RWPE1 (cell line): ENCODE data around the gene RHOT2.

Experiments used
- CTCF ChIA-PET: fragments of 350-600 bp; sonication (Branson Sonifier 250); formaldehyde crosslinking; extraction: SDS; loops from one replicate; lab custom pipeline; 2021; lab: Yijun Ruan, JAX
- POLR2A ChIA-PET: fragments of 400-600 bp; formaldehyde crosslinking; extraction: SDS; loops from one replicate; lab custom pipeline; 2020; ENCODE audit warnings: antibody characterized with exemption; ENCODE audit not compliant: low non-redundant PET; lab: Yijun Ruan, JAX
- DNase-seq: peaks from one replicate; pipeline ENCODE4 v3.0.0; 2012; ENCODE audit warnings: low spot score
- H3K27ac ChIP-seq: fragments of 450-650 bp; 2 replicates; pipeline ENCODE4 v1.5.1; 2017
- CTCF ChIP-seq: fragments of 450-650 bp; conservative IDR thresholded peaks from 2 replicates; pipeline ENCODE4 v1.5.1; 2017; ENCODE audit warnings: low read depth, mild to moderate bottlenecking

Gene RHOT2

GRCh38 chr16:641326-642188 lies 26.4 kb upstream of the RHOT2 start, which contains the start of gene MCRIP2:
TSS of gene MCRIP2 (plus strand) at chr16:641828. CDS start at chr16:641992, 164 bp downstream.
- ChIA-PET CTCF (interaction anchor here (0.5 to 0.6 kb wide), 2 partner anchors 42 to 108 kb away, joined by 3 read pairs; partner anchors contain the start of gene JMJD8), POLR2A (no interaction called here)
- peak; percentile 72 for DNase-seq
- peak within 1 kb of the TSS; percentile 89 for H3K27ac ChIP-seq
- TF ChIP-seq CTCF, result no peak

GRCh38 chr16:642189-643049 lies 25.5 kb upstream of the RHOT2 start:
- H3K27ac ChIP-seq, result peak overlapping the region; percentile 89
- TF ChIP-seq CTCF, result no peak
- CTCF ChIA-PET, result interaction anchor here (0.5 to 1.2 kb wide), 3 partner anchors 22 to 87 kb away, joined by 3 to 8 read pairs (median 3); partner anchors contain the start of gene JMJD8

GRCh38 chr16:643050-643368 lies 24.9 kb upstream of the RHOT2 start:
- ChIA-PET CTCF (interaction anchor here (0.5 to 1.2 kb wide), 3 partner anchors 21 to 87 kb away, joined by 3 to 13 read pairs (median 8); no protein-coding TSS in a partner anchor), POLR2A (interaction anchor here (0.8 kb wide), 1 partner anchor 56 kb away, joined by 3 read pairs; no protein-coding TSS in a partner anchor)

More at GRCh38 chr16:642189-643049, 25.5 kb upstream of the RHOT2 start:
- DNase-seq, result no peak
- POLR2A ChIA-PET, result interaction anchor here (0.8 kb wide), 1 partner anchor 56 kb away, joined by 3 read pairs; no protein-coding TSS in a partner anchor

GRCh38 chr16:644556-644955 lies 23.4 kb upstream of the RHOT2 start:
- no peak for DNase-seq
- peak overlapping the region; percentile 89 for H3K27ac ChIP-seq
- ChIA-PET CTCF (interaction anchor here (0.7 kb wide), 1 partner anchor 63 kb away, joined by 7 read pairs; no protein-coding TSS in a partner anchor), POLR2A (no interaction called here)
- no peak for TF ChIP-seq CTCF

More at GRCh38 chr16:643050-643368, 24.9 kb upstream of the RHOT2 start:
- no peak for TF ChIP-seq CTCF
- DNase-seq, result no peak
- peak overlapping the region; percentile 89 for H3K27ac ChIP-seq

- DNase-seq, result no peak
- CTCF ChIA-PET, result no interaction called here
- no peak for TF ChIP-seq CTCF
- POLR2A ChIA-PET, result no interaction called here
- H3K27ac ChIP-seq, result peak overlapping the region; percentile 89
These were observed 21.9 kb upstream of the RHOT2 start for GRCh38 chr16:645852-646678.
